HCT116 (cell line): ENCODE data around the gene CDS1.

ENCODE experiments used
- CBX3 ChIP-seq: IDR thresholded peaks from 2 replicates; pipeline ENCODE4 v1.6.1; 2012; ENCODE audit warnings: low read depth
- EZH2 ChIP-seq: fragments of 200-600 bp; sonication (generic); IDR thresholded peaks from 2 replicates; pipeline ENCODE4 v1.6.1; 2017; ENCODE audit warnings: antibody characterized with exemption, mixed run types
- JUND ChIP-seq: IDR thresholded peaks from 2 replicates; pipeline ENCODE4 v1.6.1; 2012
- POLR2A ChIP-seq: IDR thresholded peaks from 2 replicates; pipeline ENCODE4 v1.7.0; 2011; ENCODE audit warnings: borderline replicate concordance; ENCODE audit not compliant: insufficient read depth, insufficient read length; ENCODE audit errors: extremely low read depth
- POLR2AphosphoS5 ChIP-seq: IDR thresholded peaks from 2 replicates; pipeline ENCODE4 v1.6.1; 2011; ENCODE audit warnings: mild to moderate bottlenecking, low read depth, low read length, moderate library complexity
- SP1 ChIP-seq: IDR thresholded peaks from 2 replicates; pipeline ENCODE4 v1.6.1; 2012; ENCODE audit warnings: low read depth
- TF ChIP-seq, protein P1 (sequence below), 3 experiments: fragments of 200-600 bp in 1 of 3; sonication (generic) in 1 of 3; IDR thresholded peaks in 2 of 3; conservative IDR thresholded peaks in 1 of 3; 2 replicates each; pipeline ENCODE4 v1.5.1; 2012 to 2017; ENCODE audit warnings: low read depth in 2 of 3, low read length in 2 of 3, antibody characterized with exemption in 1 of 3, borderline replicate concordance in 1 of 3, control low read depth in 1 of 3, mild to moderate bottlenecking in 1 of 3, mixed read lengths in 1 of 3, mixed run types in 1 of 3, moderate library complexity in 1 of 3; ENCODE audit not compliant: insufficient read depth in 1 of 3
- TF ChIP-seq, protein P2 (sequence below): IDR thresholded peaks from 2 replicates; pipeline ENCODE4 v1.6.1; 2012; ENCODE audit warnings: low read depth

DNA sequence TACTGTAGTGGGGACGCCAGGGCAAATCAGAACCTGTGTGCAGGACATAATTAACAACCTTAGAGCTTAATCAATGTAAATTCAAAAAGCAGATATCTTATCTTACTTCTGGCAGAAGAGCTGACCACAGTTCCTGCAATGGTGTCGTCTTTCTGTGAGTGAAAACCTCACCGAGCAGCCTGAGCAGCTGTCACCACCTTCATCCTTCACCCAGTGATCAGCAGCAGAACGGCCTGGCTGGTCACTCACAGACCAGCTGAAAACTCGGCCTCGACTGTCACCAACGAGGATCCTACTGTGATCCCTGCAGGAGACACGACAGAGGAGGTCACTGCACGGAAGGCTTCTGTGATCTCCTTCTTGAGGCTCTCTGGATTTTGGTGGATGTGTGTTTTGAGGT lies 94.2 kb downstream of the CDS1 start:
- no peak for TF ChIP-seq EZH2
- TF ChIP-seq, protein P1, sequence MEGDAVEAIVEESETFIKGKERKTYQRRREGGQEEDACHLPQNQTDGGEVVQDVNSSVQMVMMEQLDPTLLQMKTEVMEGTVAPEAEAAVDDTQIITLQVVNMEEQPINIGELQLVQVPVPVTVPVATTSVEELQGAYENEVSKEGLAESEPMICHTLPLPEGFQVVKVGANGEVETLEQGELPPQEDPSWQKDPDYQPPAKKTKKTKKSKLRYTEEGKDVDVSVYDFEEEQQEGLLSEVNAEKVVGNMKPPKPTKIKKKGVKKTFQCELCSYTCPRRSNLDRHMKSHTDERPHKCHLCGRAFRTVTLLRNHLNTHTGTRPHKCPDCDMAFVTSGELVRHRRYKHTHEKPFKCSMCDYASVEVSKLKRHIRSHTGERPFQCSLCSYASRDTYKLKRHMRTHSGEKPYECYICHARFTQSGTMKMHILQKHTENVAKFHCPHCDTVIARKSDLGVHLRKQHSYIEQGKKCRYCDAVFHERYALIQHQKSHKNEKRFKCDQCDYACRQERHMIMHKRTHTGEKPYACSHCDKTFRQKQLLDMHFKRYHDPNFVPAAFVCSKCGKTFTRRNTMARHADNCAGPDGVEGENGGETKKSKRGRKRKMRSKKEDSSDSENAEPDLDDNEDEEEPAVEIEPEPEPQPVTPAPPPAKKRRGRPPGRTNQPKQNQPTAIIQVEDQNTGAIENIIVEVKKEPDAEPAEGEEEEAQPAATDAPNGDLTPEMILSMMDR (IDR thresholded peaks at IDR 0.05 in 2 of 3, conservative IDR thresholded peaks at IDR 0.05 in 1 of 3; ENCODE audit: borderline replicate concordance in 1 of 3, insufficient read depth in 1 of 3, low read depth in 2 of 3, low read length in 2 of 3), result no peak
- no peak for TF ChIP-seq CBX3
- TF ChIP-seq JUND, result no peak
- TF ChIP-seq POLR2A, result no peak
- TF ChIP-seq POLR2AphosphoS5, result no peak
- TF ChIP-seq SP1, result no peak
- TF ChIP-seq, protein P2, sequence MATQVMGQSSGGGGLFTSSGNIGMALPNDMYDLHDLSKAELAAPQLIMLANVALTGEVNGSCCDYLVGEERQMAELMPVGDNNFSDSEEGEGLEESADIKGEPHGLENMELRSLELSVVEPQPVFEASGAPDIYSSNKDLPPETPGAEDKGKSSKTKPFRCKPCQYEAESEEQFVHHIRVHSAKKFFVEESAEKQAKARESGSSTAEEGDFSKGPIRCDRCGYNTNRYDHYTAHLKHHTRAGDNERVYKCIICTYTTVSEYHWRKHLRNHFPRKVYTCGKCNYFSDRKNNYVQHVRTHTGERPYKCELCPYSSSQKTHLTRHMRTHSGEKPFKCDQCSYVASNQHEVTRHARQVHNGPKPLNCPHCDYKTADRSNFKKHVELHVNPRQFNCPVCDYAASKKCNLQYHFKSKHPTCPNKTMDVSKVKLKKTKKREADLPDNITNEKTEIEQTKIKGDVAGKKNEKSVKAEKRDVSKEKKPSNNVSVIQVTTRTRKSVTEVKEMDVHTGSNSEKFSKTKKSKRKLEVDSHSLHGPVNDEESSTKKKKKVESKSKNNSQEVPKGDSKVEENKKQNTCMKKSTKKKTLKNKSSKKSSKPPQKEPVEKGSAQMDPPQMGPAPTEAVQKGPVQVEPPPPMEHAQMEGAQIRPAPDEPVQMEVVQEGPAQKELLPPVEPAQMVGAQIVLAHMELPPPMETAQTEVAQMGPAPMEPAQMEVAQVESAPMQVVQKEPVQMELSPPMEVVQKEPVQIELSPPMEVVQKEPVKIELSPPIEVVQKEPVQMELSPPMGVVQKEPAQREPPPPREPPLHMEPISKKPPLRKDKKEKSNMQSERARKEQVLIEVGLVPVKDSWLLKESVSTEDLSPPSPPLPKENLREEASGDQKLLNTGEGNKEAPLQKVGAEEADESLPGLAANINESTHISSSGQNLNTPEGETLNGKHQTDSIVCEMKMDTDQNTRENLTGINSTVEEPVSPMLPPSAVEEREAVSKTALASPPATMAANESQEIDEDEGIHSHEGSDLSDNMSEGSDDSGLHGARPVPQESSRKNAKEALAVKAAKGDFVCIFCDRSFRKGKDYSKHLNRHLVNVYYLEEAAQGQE, result no peak
